ENCODE measurements around the gene NRXN2. TPM values are rescaled to one million over a fixed set of nuclear protein-coding genes. Genes with fewer than 3 reads are reported as not detected.
A peak's percentile ranks its signal among the peaks of the same experiment; 100 is the strongest.

The NRXN2 gene
- total and polyA plus RNA-seq, 2 of the 13 experiments (the other 11 are each of a cell fraction or from before 2014, with no cell fraction given): not detected

- in situ Hi-C loops (cut with HindIII; ENCODE audit: extremely low pct_ligation_motif_present, low pct_unique_long_range_greater_than_20kb): no loop called here
- CTCF ChIA-PET (ENCODE audit: low intra/inter-chr PET ratio, low total read pairs): no interaction called here
Observed at GRCh38 chr11:64690235-64690634, 32.8 kb downstream of the NRXN2 start.

GRCh38 chr11:64688534-64688982 is 34.4 kb downstream of the NRXN2 start:
- H3K9ac ChIP-seq (ENCODE audit: insufficient read depth, low read depth, low read length): peak overlapping the region; percentile 19; the same call in 1 of the 2 replicates
- H3K4me1 ChIP-seq (ENCODE audit: insufficient read depth, low read length): no peaks in the 10 kb centered on the region; the same call in 1 of the 2 replicates
- no TSS peak for BruUV-seq (replicated peaks)
- 11% methylated on average over 3 of the region's 13 CpGs for WGBS (ENCODE audit: low lambda C conversion rate)
- intact Hi-C loops (cut with micrococcal nuclease; ENCODE audit: unreplicated experiment): loop anchor here (1.0 kb wide), 1 partner anchor 38 kb away; no protein-coding TSS in a partner anchor
- no peak overlapping the region for H3K27ac ChIP-seq (ENCODE audit: extremely low read length, insufficient read depth, low read length)
- DNase-seq (ENCODE audit: low spot score) (peak; percentile 73), ATAC-seq (peak; percentile 97), FAIRE-seq (peak; percentile 66)
- no peaks in the 10 kb centered on the region for H4K20me1 ChIP-seq (ENCODE audit: insufficient read depth, low read length)
- in situ Hi-C loops (cut with HindIII; ENCODE audit: extremely low pct_ligation_motif_present, low pct_unique_long_range_greater_than_20kb): no loop called here
- H3K79me2 ChIP-seq (ENCODE audit: insufficient read depth, low read length): no peaks in the 10 kb centered on the region
- ChIA-PET POLR2A (no interaction called here), CTCF (ENCODE audit: low intra/inter-chr PET ratio, low total read pairs) (interaction anchor here (1.4 to 1.8 kb wide), 5 partner anchors 34 to 239 kb away, joined by 4 to 23 read pairs (median 4); partner anchors contain the start of genes NRXN2 and RASGRP2)
- H3K9me3 ChIP-seq (ENCODE audit: low read length): no peaks in the 10 kb centered on the region
- peaks cover 11 to 83% of the 10 kb centered on the region in 2 experiments; a peak in 4 of 5 replicates for H3K27me3 ChIP-seq (ENCODE audit: control insufficient read depth in 1 of 2, insufficient read depth in 2 of 2, low read length in 2 of 2)
- peak overlapping the region; percentile 40 to 61 (median 46); a peak in 5 of 6 replicates for H3K4me3 ChIP-seq (replicated peaks in 1 of 3; ENCODE audit: insufficient read depth in 1 of 3, low read depth in 2 of 3, low read length in 3 of 3)
- peak overlapping the region; percentile 77 for H3K4me2 ChIP-seq (ENCODE audit: low read depth, low read length)
- no peaks in the 10 kb centered on the region for H3K36me3 ChIP-seq (replicated peaks in 1 of 2; ENCODE audit: control insufficient read depth in 1 of 2, insufficient read depth in 2 of 2, low read length in 2 of 2)
- H2AFZ ChIP-seq (ENCODE audit: low read length): peak overlapping the region; percentile 39
- TF ChIP-seq IRF2 (CRISPR knock-in tag; IDR thresholded peaks at IDR 0.05) (peak; percentile 79; the same call in 1 of the 2 replicates), ZBTB37 (CRISPR knock-in tag; IDR thresholded peaks at IDR 0.05) (0 out of 2 replicates have a peak, but pooled peaks have one; percentile 28), KDM2A (CRISPR knock-in tag; IDR thresholded peaks at IDR 0.05; ENCODE audit: borderline replicate concordance, low read depth) (peak; percentile 85), ZNF143 (CRISPR knock-in tag; IDR thresholded peaks at IDR 0.05) (peak; percentile 96), ZFX (CRISPR knock-in tag; IDR thresholded peaks at IDR 0.05; ENCODE audit: low read depth) (peak; percentile 84), ERF (CRISPR knock-in tag; IDR thresholded peaks at IDR 0.05) (peak; percentile 51; the same call in 1 of the 2 replicates), ZNF614 (CRISPR knock-in tag; IDR thresholded peaks at IDR 0.05; ENCODE audit: borderline replicate concordance) (peak; percentile 47; the same call in 1 of the 2 replicates), HDAC6 (IDR thresholded peaks at IDR 0.05; ENCODE audit: low read depth, low read length) (no peak), POGK (CRISPR knock-in tag; conservative IDR thresholded peaks at IDR 0.05) (0 out of 2 replicates have a peak, but pooled peaks have one; percentile 44), RXRB (CRISPR knock-in tag; IDR thresholded peaks at IDR 0.05; ENCODE audit: borderline replicate concordance) (peak; percentile 33; the same call in 1 of the 2 replicates), CEBPG (CRISPR knock-in tag; IDR thresholded peaks at IDR 0.05) (peak; percentile 89), XRCC5 (optimal IDR thresholded peaks at IDR 0.05; ENCODE audit: low read length) (peak; percentile 85), SIX1 (CRISPR knock-in tag; IDR thresholded peaks at IDR 0.05; ENCODE audit: borderline replicate concordance) (no peak)

More at GRCh38 chr11:64690235-64690634, 32.8 kb downstream of the NRXN2 start:
- FAIRE-seq: no peak
- H3K27ac ChIP-seq (ENCODE audit: extremely low read length, insufficient read depth, low read length): no peak overlapping the region
- no peaks in the 10 kb centered on the region; the same call in 1 of the 2 replicates for H3K4me1 ChIP-seq (ENCODE audit: insufficient read depth, low read length)
- no peaks in the 10 kb centered on the region for H4K20me1 ChIP-seq (ENCODE audit: insufficient read depth, low read length)
- no peaks in the 10 kb centered on the region for H3K9me3 ChIP-seq (ENCODE audit: low read length)
- H3K4me2 ChIP-seq (ENCODE audit: low read depth, low read length): no peak overlapping the region
- WGBS (ENCODE audit: low lambda C conversion rate): 0% methylated on average over 1 of the region's 8 CpGs
- no peak overlapping the region for H3K9ac ChIP-seq (ENCODE audit: insufficient read depth, low read depth, low read length)
- BruUV-seq (replicated peaks): no TSS peak
- H3K79me2 ChIP-seq (ENCODE audit: insufficient read depth, low read length): no peaks in the 10 kb centered on the region
- peaks cover 11 to 79% of the 10 kb centered on the region in 2 experiments; a peak in 4 of 5 replicates for H3K27me3 ChIP-seq (ENCODE audit: control insufficient read depth in 1 of 2, insufficient read depth in 2 of 2, low read length in 2 of 2)
- ATAC-seq: no peak
- intact Hi-C loops (cut with micrococcal nuclease; ENCODE audit: unreplicated experiment): no loop called here
- no peak for DNase-seq (ENCODE audit: low spot score)
- no peak for TF ChIP-seq ZMYM4 (CRISPR knock-in tag; IDR thresholded peaks at IDR 0.05)
- POLR2A ChIA-PET: no interaction called here
- no peak overlapping the region for H3K4me3 ChIP-seq (replicated peaks in 1 of 3; ENCODE audit: insufficient read depth in 1 of 3, low read depth in 2 of 3, low read length in 3 of 3)
- H3K36me3 ChIP-seq (replicated peaks in 1 of 2; ENCODE audit: control insufficient read depth in 1 of 2, insufficient read depth in 2 of 2, low read length in 2 of 2): no peaks in the 10 kb centered on the region
- no peak overlapping the region for H2AFZ ChIP-seq (ENCODE audit: low read length)
